ENCODE data around the gene ARHGAP21.
"Not testable (repeated sequence)": the region's sequence is repeated elsewhere in the genome, so short reads cannot be mapped to it uniquely, and the experiment has no call there.

ARHGAP21 gene

DNA sequence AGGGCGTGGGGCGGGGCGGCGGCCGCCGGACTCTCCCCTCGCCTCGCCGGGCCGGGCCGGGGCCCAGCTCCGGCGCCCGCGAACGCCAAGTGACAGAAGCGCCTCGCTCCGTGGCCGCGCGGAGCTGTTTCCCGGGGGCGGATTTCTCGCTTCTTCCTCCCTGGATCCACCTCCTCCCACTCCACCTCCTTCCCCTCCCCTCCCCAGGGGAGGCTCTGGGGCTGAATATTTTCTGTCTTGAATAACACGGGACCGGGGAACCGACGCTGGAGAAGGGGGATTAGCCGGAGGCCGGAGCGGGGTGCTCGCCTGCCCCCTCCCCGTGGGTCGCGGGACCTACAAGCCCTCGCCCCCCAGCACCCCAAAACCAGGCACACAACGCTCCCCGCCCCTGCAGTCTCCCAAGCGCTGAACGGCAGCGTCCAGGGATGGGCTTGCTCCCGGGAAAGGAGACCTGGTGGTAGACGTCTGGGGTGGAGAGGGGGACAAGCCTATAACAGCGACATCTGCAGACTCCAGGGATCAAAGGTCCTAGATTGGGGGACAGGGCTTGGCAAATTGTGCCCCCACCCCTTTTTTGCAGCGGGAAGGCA lies at the start of gene ARHGAP21:
TSS of gene ARHGAP21 (minus strand) at position 100 of the 593 bp plus-strand sequence. CDS start 1,988 bp downstream, outside the sequence.
- no peak for TF ChIP-seq JUND (IDR thresholded peaks at IDR 0.05; ENCODE audit: low read depth)
- in situ Hi-C loops (cut with HindIII; ENCODE audit: low pct_unique_long_range_greater_than_20kb, low sequenced_read_pairs), result no loop called here
- peak; percentile 32 to 81 for DNase-seq (ENCODE audit: low read depth in 1 of 2, low spot score in 1 of 2)

DNA sequence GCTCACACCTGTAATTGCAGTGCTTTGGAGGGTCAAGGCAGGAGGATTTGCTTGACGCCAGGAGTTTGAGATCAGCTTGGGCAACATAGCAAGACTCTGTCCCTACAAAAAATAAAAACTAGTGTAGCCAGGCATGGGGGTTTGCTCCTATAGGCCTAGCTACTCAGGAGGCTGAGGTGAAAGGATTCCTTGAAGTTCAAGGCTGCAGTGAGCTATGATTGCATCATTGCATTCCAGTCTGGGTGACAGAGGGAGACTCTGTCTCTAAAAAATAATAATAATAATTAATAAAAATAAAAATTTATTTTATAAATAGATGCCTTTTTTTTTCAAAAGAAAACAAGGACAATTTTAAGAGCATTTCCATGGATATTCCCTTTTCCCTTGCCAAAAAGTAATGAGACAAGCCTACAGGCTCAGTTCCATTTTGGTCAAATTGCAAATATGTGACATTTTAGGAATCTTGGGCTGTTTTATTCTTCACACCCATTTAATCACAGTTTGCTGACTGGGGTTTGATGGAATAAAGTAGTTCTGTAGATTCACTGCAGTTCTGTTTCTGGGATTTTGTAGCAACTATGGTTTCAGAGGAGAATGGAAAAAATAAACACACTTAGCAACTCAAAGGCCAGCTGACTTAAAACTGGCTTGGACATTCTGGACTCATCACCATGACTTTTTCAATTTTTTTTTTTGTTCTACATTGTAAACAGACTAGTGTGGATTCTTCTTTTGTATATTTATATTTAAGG lies 48.4 kb upstream of the ARHGAP21 start:
- no peak for DNase-seq (ENCODE audit: low read depth in 1 of 2, low spot score in 1 of 2)
- in situ Hi-C loops (cut with HindIII; ENCODE audit: low pct_unique_long_range_greater_than_20kb, low sequenced_read_pairs), result no loop called here
- no peak for TF ChIP-seq JUND (IDR thresholded peaks at IDR 0.05; ENCODE audit: low read depth)

DNA sequence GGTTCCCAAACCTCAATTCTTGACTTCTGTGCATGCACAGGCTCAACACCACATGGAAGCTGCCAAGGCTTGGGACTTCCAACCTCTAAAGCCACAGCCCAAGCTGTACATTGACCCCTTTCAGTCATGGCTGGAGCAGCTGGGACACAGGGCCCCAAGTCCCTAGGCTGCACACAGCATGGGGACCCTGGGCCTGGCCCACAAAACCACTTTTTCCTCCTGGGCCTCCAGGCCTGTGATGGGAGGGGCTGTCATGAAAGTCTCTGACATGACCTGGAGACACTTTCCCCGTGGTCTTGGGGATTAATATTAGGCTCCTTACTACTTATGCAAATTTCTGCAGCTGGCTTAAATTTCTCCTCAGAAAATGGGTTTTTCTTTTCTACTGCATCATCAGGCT lies 41.3 kb upstream of the ARHGAP21 start:
- in situ Hi-C loops (cut with HindIII; ENCODE audit: low pct_unique_long_range_greater_than_20kb, low sequenced_read_pairs), result not testable (repeated sequence)

DNA sequence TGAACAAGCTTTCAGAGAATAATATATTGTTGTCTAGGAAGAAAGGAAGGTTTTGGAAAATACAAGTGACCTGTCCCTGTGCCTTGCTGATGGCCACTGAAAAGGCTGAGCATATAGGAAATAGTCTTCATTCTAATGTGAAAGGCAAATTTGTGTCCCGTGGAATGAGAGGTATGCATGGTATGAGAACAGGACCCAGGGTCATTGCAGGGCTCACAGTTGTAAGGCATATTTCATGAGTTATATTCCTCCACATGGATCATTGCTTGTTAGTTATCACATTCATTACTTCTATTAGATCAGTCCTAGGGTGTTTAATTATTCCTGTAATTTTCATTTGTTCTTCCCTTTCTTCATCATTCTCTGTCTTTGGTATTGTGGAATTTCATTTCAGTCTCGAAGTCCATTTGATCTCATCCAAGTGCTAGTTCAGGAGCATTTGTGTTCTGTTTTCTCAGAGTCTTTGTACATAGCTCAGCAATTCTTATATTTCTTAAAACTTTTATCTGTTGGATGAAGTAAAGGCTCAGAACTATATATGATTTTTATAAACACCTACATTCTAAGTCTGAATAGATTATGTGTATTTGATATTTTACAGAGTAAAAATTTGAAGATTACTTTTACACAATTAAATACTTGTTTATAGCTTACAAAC lies 39.4 kb upstream of the ARHGAP21 start:
- TF ChIP-seq JUND (IDR thresholded peaks at IDR 0.05; ENCODE audit: low read depth), result no peak
- DNase-seq (ENCODE audit: low read depth in 1 of 2, low spot score in 1 of 2), result peak; percentile 29 to 73
- in situ Hi-C loops (cut with HindIII; ENCODE audit: low pct_unique_long_range_greater_than_20kb, low sequenced_read_pairs), result no loop called here

More for the DNA sequence above, 41.3 kb upstream of the ARHGAP21 start:
- not testable (repeated sequence) for DNase-seq (ENCODE audit: low read depth in 1 of 2, low spot score in 1 of 2)

DNA sequence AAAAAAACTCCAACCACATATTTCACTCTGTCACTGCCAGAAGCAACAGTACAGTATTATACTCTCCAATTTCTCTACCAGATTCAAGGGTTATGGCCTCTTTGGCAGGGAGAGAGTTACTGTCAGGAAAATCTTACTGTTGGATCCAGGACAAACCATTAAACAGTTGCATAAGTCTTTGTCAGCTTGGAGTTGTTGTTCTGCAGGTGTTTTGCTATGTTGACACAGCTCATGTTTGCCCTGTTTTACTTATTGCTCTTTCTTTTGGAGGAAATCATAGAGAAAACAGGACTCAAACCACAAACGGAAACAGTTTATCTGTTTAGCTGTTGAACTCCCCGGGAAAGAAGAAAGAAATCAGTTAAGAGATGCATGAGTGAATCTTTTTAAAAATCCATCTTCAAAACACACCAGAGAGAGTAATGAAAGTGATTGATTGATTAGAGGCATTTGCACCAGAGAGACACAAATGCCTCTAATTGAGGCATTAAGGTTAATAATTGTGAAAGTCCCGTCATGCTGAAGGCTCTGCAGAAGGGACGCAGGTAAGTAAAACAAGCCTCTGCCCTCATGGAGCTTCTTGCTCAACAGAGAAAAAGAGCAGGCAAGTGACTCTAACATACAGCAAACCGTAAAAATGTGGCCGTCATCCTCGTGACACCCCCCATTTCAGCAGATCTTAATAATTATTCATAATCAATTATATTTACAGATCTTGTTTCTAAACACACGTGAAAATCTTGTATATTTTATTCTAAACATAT lies 38.7 kb upstream of the ARHGAP21 start:
- DNase-seq (ENCODE audit: low read depth in 1 of 2, low spot score in 1 of 2), result peak in 1 of 2 experiments; percentile 48
- no peak for TF ChIP-seq JUND (IDR thresholded peaks at IDR 0.05; ENCODE audit: low read depth)
- in situ Hi-C loops (cut with HindIII; ENCODE audit: low pct_unique_long_range_greater_than_20kb, low sequenced_read_pairs), result no loop called here

DNA sequence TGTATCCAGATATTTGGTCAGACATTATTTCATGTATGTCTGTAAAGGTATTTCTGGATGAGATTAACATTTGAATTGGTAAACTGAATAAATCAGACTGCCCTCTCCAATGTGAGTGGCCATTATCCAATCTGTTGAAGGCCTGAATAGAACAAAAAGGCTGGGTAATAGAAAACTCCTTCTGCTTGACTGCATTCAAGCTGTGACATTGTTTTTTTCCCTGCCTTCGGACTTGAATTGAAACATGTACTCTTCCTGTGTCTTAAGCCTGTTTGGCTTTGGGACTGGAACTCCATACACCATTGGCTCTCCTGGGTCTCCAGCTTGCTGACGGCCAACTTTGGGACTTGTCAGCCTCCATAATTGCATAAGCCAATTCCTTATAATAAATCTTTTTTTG lies 36.0 kb upstream of the ARHGAP21 start:
- in situ Hi-C loops (cut with HindIII; ENCODE audit: low pct_unique_long_range_greater_than_20kb, low sequenced_read_pairs), result no loop called here

DNA sequence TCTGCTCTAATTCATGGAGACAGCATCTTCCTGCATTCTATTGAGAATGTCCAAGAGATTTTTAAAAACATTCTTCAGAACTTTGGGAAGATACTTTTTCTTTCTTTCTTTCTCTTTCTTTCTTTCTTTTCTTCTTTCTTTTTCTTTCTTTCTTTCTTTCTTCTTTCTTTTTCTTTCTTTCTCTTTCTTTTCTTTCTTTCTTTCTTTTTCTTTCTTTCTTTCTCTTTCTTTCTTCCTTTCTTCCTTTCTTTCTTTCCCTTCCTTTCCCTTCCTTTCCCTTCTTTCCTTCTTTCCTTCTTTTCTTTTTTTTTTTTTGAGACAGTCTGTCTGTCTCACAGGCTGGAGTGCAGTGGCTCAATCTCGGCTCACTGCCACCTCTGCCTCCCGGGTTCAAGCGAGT lies 34.6 kb upstream of the ARHGAP21 start:
- DNase-seq (ENCODE audit: low read depth in 1 of 2, low spot score in 1 of 2); in situ Hi-C loops (cut with HindIII; ENCODE audit: low pct_unique_long_range_greater_than_20kb, low sequenced_read_pairs): not testable (repeated sequence)

More for the DNA sequence above, 36.0 kb upstream of the ARHGAP21 start:
- DNase-seq (ENCODE audit: low read depth in 1 of 2, low spot score in 1 of 2), result no peak
- no peak for TF ChIP-seq JUND (IDR thresholded peaks at IDR 0.05; ENCODE audit: low read depth)

DNA sequence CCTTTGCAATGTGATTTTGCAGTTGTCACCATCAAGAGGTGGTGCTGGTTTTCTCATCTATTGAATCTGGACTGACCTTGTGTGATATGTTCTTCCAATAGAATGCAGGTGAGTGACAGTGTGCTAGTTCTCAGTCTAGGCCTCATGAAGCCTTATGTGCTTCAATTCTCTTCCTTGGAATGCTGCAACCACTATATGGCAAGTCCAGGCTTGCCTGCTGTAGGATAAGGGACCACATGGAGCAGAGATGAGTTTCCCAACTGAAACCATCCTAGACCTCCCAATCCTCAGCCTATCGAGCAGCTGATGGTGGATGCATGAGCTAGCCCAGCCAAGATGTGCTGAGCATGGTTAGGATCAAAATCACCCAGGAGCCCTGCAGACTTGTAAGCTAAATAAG lies 32.6 kb upstream of the ARHGAP21 start:
- in situ Hi-C loops (cut with HindIII; ENCODE audit: low pct_unique_long_range_greater_than_20kb, low sequenced_read_pairs), result no loop called here
- DNase-seq (ENCODE audit: low read depth in 1 of 2, low spot score in 1 of 2), result peak in 1 of 2 experiments; percentile 1
- TF ChIP-seq JUND (IDR thresholded peaks at IDR 0.05; ENCODE audit: low read depth), result no peak

DNA sequence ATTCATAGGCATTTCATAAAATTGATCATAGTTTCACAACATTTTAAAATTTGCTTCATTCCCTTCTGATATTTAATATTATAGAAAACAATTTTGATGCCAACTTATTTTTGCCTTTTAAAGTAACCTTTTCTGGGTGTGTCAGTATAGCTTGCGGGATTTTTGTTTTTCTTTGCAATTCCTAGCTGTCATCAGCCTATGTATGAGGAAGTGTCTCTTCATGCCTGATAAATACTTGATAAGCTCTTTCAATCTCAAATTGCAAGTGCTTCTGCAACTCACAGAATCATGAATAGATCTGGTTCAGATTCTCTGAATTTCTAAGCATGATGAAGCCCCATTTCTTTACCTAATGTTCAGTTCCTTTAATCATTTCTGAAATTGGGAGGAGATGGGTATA lies 28.0 kb upstream of the ARHGAP21 start:
- no peak for DNase-seq (ENCODE audit: low read depth in 1 of 2, low spot score in 1 of 2)
- in situ Hi-C loops (cut with HindIII; ENCODE audit: low pct_unique_long_range_greater_than_20kb, low sequenced_read_pairs), result no loop called here
- TF ChIP-seq JUND (IDR thresholded peaks at IDR 0.05; ENCODE audit: low read depth), result no peak

DNA sequence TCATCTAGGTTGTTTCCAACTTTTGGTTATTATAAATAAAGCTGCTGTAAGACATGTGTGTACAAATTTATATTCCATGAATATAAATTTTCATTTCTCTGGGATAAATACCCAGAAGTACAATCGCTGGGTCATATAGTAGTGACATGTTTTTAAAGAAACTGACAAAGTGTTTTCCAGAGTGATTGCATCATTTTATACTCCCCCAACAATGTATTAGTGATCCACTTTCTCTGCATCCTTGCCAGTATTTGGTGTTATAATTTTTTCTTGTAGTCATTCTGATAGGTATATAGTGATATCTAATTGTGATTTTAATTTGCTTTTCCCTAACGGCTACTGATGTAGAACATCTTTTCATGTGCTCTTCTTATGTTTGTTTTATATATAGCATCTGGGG lies 27.0 kb upstream of the ARHGAP21 start:
- no peak for DNase-seq (ENCODE audit: low read depth in 1 of 2, low spot score in 1 of 2)
- no peak for TF ChIP-seq JUND (IDR thresholded peaks at IDR 0.05; ENCODE audit: low read depth)
- in situ Hi-C loops (cut with HindIII; ENCODE audit: low pct_unique_long_range_greater_than_20kb, low sequenced_read_pairs), result no loop called here

DNA sequence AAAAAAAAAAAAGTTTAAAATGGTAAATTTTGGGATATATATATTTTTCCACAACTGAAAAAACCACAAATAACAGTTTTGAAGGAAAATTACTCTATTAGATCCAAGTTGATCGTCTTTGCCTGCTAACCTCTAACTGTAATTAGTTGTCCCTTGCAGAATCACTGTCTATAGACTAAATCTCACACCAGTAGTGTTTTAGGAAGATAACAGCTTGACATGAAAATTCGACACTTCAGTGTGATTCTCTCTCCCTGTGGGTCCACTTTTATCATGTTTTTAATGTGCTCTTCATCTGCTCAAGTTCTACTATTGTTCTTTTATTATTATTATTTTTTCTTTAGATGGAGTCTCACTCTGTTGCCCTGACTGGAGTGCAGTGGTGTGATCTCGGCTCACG lies 24.5 kb upstream of the ARHGAP21 start:
- in situ Hi-C loops (cut with HindIII; ENCODE audit: low pct_unique_long_range_greater_than_20kb, low sequenced_read_pairs), result no loop called here

DNA sequence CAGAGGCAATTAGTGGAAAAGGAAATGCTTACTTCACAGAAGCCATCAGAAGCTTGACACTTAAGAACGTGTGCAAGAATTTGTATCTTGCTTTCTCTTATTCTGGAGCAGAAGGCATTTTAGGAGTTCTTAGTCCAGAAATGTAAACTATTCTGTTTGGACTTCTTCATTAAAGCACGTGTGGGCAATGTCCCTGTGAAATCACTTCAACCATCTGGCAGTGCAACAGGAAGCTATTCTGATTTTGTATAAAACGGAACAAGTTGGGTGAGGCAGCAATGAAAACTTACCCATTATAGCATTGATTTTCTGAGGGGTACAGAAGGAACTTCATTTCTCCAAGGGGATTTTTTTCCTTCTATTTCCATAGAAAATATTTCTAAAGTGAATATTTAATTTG lies 21.3 kb upstream of the ARHGAP21 start:
- no peak for TF ChIP-seq JUND (IDR thresholded peaks at IDR 0.05; ENCODE audit: low read depth)
- in situ Hi-C loops (cut with HindIII; ENCODE audit: low pct_unique_long_range_greater_than_20kb, low sequenced_read_pairs), result no loop called here
- no peak for DNase-seq (ENCODE audit: low read depth in 1 of 2, low spot score in 1 of 2)

More for the DNA sequence above, 24.5 kb upstream of the ARHGAP21 start:
- no peak for TF ChIP-seq JUND (IDR thresholded peaks at IDR 0.05; ENCODE audit: low read depth)
- DNase-seq (ENCODE audit: low read depth in 1 of 2, low spot score in 1 of 2), result no peak

All from T47D (cell line).